ENCODE results near the gene RASL11B.

Gene RASL11B

GRCh38 chr4:52837716-52838558 is 24.2 kb upstream of the RASL11B start:
- Mint-ChIP-seq H3K9me3 (no peaks in the 10 kb centered on the region), H3K27ac (no peak overlapping the region), H3K27me3 (peaks cover 3% of the 10 kb centered on the region), H3K36me3 (no peaks in the 10 kb centered on the region), H3K4me1 (no peaks in the 10 kb centered on the region), H3K4me3 (no peak overlapping the region)
- DNase-seq (ENCODE audit: low spot score in 2 of 2) (no peak), ATAC-seq (ENCODE audit: low read depth) (no peak)

GRCh38 chr4:52838729-52839586 is 23.2 kb upstream of the RASL11B start:
- ATAC-seq (ENCODE audit: low read depth), result no peak
- no peaks in the 10 kb centered on the region for H3K9me3 Mint-ChIP-seq
- peaks cover under 1% of the 10 kb centered on the region for H3K27me3 Mint-ChIP-seq

GRCh38 chr4:52840531-52841370 is 21.4 kb upstream of the RASL11B start:
- DNase-seq (ENCODE audit: low spot score in 2 of 2) (no peak), ATAC-seq (ENCODE audit: low read depth) (no peak)
- peaks cover 10% of the 10 kb centered on the region for H3K4me1 Mint-ChIP-seq
- no peak overlapping the region for H3K4me3 Mint-ChIP-seq
- no peak overlapping the region for H3K27ac Mint-ChIP-seq
- H3K27me3 Mint-ChIP-seq, result no peaks in the 10 kb centered on the region
- no peaks in the 10 kb centered on the region for H3K9me3 Mint-ChIP-seq
- no peaks in the 10 kb centered on the region for H3K36me3 Mint-ChIP-seq

More at GRCh38 chr4:52838729-52839586, 23.2 kb upstream of the RASL11B start:
- H3K27ac Mint-ChIP-seq, result no peak overlapping the region
- no peak overlapping the region for H3K4me3 Mint-ChIP-seq
- H3K36me3 Mint-ChIP-seq, result no peaks in the 10 kb centered on the region
- H3K4me1 Mint-ChIP-seq, result peaks cover 9% of the 10 kb centered on the region
- no peak for DNase-seq (ENCODE audit: low spot score in 2 of 2)

- Mint-ChIP-seq H3K27me3 (no peaks in the 10 kb centered on the region), H3K9me3 (no peaks in the 10 kb centered on the region), H3K4me3 (no peak overlapping the region), H3K36me3 (no peaks in the 10 kb centered on the region), H3K27ac (no peak overlapping the region), H3K4me1 (peaks cover 10% of the 10 kb centered on the region)
- ATAC-seq (ENCODE audit: low read depth) (no peak), DNase-seq (ENCODE audit: low spot score in 2 of 2) (no peak)
Observed at GRCh38 chr4:52841682-52842456, 20.2 kb upstream of the RASL11B start.

GRCh38 chr4:52842792-52843191 is 19.3 kb upstream of the RASL11B start:
- H3K4me1 Mint-ChIP-seq, result peaks cover 10% of the 10 kb centered on the region
- H3K4me3 Mint-ChIP-seq, result no peak overlapping the region
- no peak overlapping the region for H3K27ac Mint-ChIP-seq
- no peak for ATAC-seq (ENCODE audit: low read depth)
- H3K9me3 Mint-ChIP-seq, result no peaks in the 10 kb centered on the region
- no peak for DNase-seq (ENCODE audit: low spot score in 2 of 2)
- no peaks in the 10 kb centered on the region for H3K27me3 Mint-ChIP-seq
- no peaks in the 10 kb centered on the region for H3K36me3 Mint-ChIP-seq

- Mint-ChIP-seq H3K27ac (peak overlapping the region; percentile 40), H3K27me3 (no peaks in the 10 kb centered on the region), H3K4me1 (peaks cover 10% of the 10 kb centered on the region), H3K9me3 (no peaks in the 10 kb centered on the region), H3K4me3 (no peak overlapping the region), H3K36me3 (no peaks in the 10 kb centered on the region)
- no peak for DNase-seq (ENCODE audit: low spot score in 2 of 2)
- ATAC-seq (ENCODE audit: low read depth), result no peak
Observed at GRCh38 chr4:52843351-52843750, 18.8 kb upstream of the RASL11B start.

GRCh38 chr4:52843958-52844357 is 18.2 kb upstream of the RASL11B start:
- Mint-ChIP-seq H3K4me3 (peak overlapping the region; percentile 2), H3K4me1 (peaks cover 10% of the 10 kb centered on the region), H3K27ac (peak overlapping the region; percentile 40), H3K36me3 (no peaks in the 10 kb centered on the region), H3K9me3 (no peaks in the 10 kb centered on the region), H3K27me3 (no peaks in the 10 kb centered on the region)
- DNase-seq (ENCODE audit: low spot score in 2 of 2), result no peak
- peak; percentile 77 for ATAC-seq (ENCODE audit: low read depth)

GRCh38 chr4:52844596-52844995 is 17.5 kb upstream of the RASL11B start:
- no peaks in the 10 kb centered on the region for H3K27me3 Mint-ChIP-seq
- DNase-seq (ENCODE audit: low spot score in 2 of 2) (no peak), ATAC-seq (ENCODE audit: low read depth) (no peak)
- no peak overlapping the region for H3K4me3 Mint-ChIP-seq
- no peaks in the 10 kb centered on the region for H3K9me3 Mint-ChIP-seq
- no peak overlapping the region for H3K27ac Mint-ChIP-seq
- no peaks in the 10 kb centered on the region for H3K36me3 Mint-ChIP-seq
- peaks cover 10% of the 10 kb centered on the region for H3K4me1 Mint-ChIP-seq

- ATAC-seq (ENCODE audit: low read depth) (no peak), DNase-seq (ENCODE audit: low spot score in 2 of 2) (no peak)
- H3K27me3 Mint-ChIP-seq, result no peaks in the 10 kb centered on the region
- no peak overlapping the region for H3K4me3 Mint-ChIP-seq
- peaks cover 10% of the 10 kb centered on the region for H3K4me1 Mint-ChIP-seq
- H3K27ac Mint-ChIP-seq, result no peak overlapping the region
- no peaks in the 10 kb centered on the region for H3K9me3 Mint-ChIP-seq
- no peaks in the 10 kb centered on the region for H3K36me3 Mint-ChIP-seq
Observed at GRCh38 chr4:52846502-52846901, 15.6 kb upstream of the RASL11B start.

GRCh38 chr4:52848254-52848653 is 13.9 kb upstream of the RASL11B start:
- no peak overlapping the region for H3K27ac Mint-ChIP-seq
- H3K4me3 Mint-ChIP-seq, result no peak overlapping the region
- H3K27me3 Mint-ChIP-seq, result peaks cover 6% of the 10 kb centered on the region
- H3K4me1 Mint-ChIP-seq, result peaks cover 8% of the 10 kb centered on the region
- ATAC-seq (ENCODE audit: low read depth) (no peak), DNase-seq (ENCODE audit: low spot score in 2 of 2) (no peak)
- H3K36me3 Mint-ChIP-seq, result no peaks in the 10 kb centered on the region
- no peaks in the 10 kb centered on the region for H3K9me3 Mint-ChIP-seq

- Mint-ChIP-seq H3K27me3 (peaks cover 6% of the 10 kb centered on the region), H3K9me3 (no peaks in the 10 kb centered on the region), H3K36me3 (no peaks in the 10 kb centered on the region), H3K4me3 (no peak overlapping the region), H3K4me1 (no peaks in the 10 kb centered on the region), H3K27ac (no peak overlapping the region)
- DNase-seq (ENCODE audit: low spot score in 2 of 2) (no peak), ATAC-seq (ENCODE audit: low read depth) (no peak)
Observed at GRCh38 chr4:52850406-52851124, 11.6 kb upstream of the RASL11B start.

GRCh38 chr4:52852041-52852440 is 10.1 kb upstream of the RASL11B start:
- H3K4me3 Mint-ChIP-seq, result no peak overlapping the region
- no peak overlapping the region for H3K27ac Mint-ChIP-seq
- ATAC-seq (ENCODE audit: low read depth) (no peak), DNase-seq (ENCODE audit: low spot score in 2 of 2) (no peak)
- no peaks in the 10 kb centered on the region for H3K36me3 Mint-ChIP-seq
- no peaks in the 10 kb centered on the region for H3K9me3 Mint-ChIP-seq
- no peaks in the 10 kb centered on the region for H3K4me1 Mint-ChIP-seq
- H3K27me3 Mint-ChIP-seq, result peaks cover 8% of the 10 kb centered on the region

- Mint-ChIP-seq H3K4me3 (no peak overlapping the region), H3K27me3 (peaks cover 8% of the 10 kb centered on the region), H3K9me3 (no peaks in the 10 kb centered on the region), H3K27ac (no peak overlapping the region), H3K36me3 (no peaks in the 10 kb centered on the region), H3K4me1 (no peaks in the 10 kb centered on the region)
- DNase-seq (ENCODE audit: low spot score in 2 of 2) (no peak), ATAC-seq (ENCODE audit: low read depth) (no peak)
Observed at GRCh38 chr4:52852711-52853110, 9.4 kb upstream of the RASL11B start.
